ENCODE measurements around the gene ALAD. TPM values are rescaled to one million over a fixed set of nuclear protein-coding genes. Genes with fewer than 3 reads are reported as not detected.

ALAD gene
- total RNA-seq, 4 donors from 2014 or later: 23.5 to 50.0 (median 31.8) TPM

GRCh38 chr9:113399646-113400200 is 1.4 kb downstream of the ALAD start:
- no peaks in the 10 kb centered on the region for H3K36me3 ChIP-seq
- H3K9me3 ChIP-seq: no peaks in the 10 kb centered on the region
- peaks cover 13 to 35% of the 10 kb centered on the region in 2 donors for H3K4me1 ChIP-seq
- H3K27ac ChIP-seq: no peak overlapping the region
- H3K4me3 ChIP-seq (replicated peaks in 1 of 3): no peak overlapping the region
- TF ChIP-seq POLR2A (IDR thresholded peaks at IDR 0.05): no peak
- TF ChIP-seq, protein P1, sequence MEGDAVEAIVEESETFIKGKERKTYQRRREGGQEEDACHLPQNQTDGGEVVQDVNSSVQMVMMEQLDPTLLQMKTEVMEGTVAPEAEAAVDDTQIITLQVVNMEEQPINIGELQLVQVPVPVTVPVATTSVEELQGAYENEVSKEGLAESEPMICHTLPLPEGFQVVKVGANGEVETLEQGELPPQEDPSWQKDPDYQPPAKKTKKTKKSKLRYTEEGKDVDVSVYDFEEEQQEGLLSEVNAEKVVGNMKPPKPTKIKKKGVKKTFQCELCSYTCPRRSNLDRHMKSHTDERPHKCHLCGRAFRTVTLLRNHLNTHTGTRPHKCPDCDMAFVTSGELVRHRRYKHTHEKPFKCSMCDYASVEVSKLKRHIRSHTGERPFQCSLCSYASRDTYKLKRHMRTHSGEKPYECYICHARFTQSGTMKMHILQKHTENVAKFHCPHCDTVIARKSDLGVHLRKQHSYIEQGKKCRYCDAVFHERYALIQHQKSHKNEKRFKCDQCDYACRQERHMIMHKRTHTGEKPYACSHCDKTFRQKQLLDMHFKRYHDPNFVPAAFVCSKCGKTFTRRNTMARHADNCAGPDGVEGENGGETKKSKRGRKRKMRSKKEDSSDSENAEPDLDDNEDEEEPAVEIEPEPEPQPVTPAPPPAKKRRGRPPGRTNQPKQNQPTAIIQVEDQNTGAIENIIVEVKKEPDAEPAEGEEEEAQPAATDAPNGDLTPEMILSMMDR (IDR thresholded peaks at IDR 0.05): no peak
- intact Hi-C loops (cut with DNase I): no loop called here
- no peaks in the 10 kb centered on the region for H3K27me3 ChIP-seq
- no peak for DNase-seq
- 69 to 92% methylated on average over 3 of the region's 3 CpGs for WGBS, 2 donors

GRCh38 chr9:113398796-113399195 is 2.3 kb downstream of the ALAD start:
- Histone ChIP-seq H3K4me3 (replicated peaks in 1 of 3) (no peak overlapping the region), H3K27me3 (no peaks in the 10 kb centered on the region), H3K4me1 (peaks cover 13 to 35% of the 10 kb centered on the region in 2 donors), H3K27ac (peak overlapping the region in 1 of 3 donors; percentile 38), H3K36me3 (no peaks in the 10 kb centered on the region), H3K9me3 (no peaks in the 10 kb centered on the region)
- intact Hi-C loops (cut with DNase I): no loop called here
- 92 to 95% methylated on average over 5 of the region's 5 CpGs for WGBS, 2 donors
- no peak for DNase-seq
- no peak for TF ChIP-seq POLR2A (IDR thresholded peaks at IDR 0.05)

DNA sequence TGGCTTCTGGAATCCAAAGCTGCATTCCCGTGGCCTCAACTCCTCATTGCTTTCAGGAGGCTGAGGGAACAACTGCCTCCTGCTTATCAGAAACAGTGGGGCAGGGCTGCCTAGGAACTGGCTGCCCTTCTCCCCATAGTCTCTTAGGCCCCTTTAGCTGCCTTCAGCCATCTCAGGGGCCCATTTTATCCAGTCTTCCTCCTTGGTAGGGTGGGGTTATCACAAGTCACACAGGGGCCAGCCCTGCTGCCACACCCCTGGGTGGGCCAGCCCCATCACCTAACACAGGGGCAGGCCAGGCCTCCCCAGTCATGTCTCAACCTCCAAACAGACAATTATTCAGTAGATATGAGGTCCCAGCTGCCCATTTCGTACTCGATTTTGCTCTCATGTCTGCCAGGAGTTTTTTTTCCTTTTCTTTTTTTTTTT is 3.9 kb downstream of the ALAD start:
- no peak for DNase-seq
- Histone ChIP-seq H3K9me3 (no peaks in the 10 kb centered on the region), H3K27me3 (no peaks in the 10 kb centered on the region), H3K27ac (peak overlapping the region in 1 of 3 donors; percentile 38), H3K4me1 (peaks cover 13 to 35% of the 10 kb centered on the region in 2 donors), H3K36me3 (no peaks in the 10 kb centered on the region), H3K4me3 (replicated peaks in 1 of 3) (no peak overlapping the region)
- TF ChIP-seq POLR2A (IDR thresholded peaks at IDR 0.05): no peak
- TF ChIP-seq, protein P1 (IDR thresholded peaks at IDR 0.05): no peak
- intact Hi-C loops (cut with DNase I): no loop called here
- WGBS, 2 donors: 87% methylated on average over 3 of the region's 3 CpGs

- peak in 1 of 2 donors; percentile 17 for DNase-seq
- H3K4me3 ChIP-seq (replicated peaks in 1 of 3): no peak overlapping the region
- H3K4me1 ChIP-seq: peaks cover 9 to 24% of the 10 kb centered on the region in 2 donors
- TF ChIP-seq, protein P1 (IDR thresholded peaks at IDR 0.05): no peak
- no peak for TF ChIP-seq POLR2A (IDR thresholded peaks at IDR 0.05)
- WGBS, 2 donors: 96% methylated on average over 9 of the region's 9 CpGs
- H3K27ac ChIP-seq: no peak overlapping the region
- peaks cover 14 to 17% of the 10 kb centered on the region in 2 donors for H3K36me3 ChIP-seq
- no peaks in the 10 kb centered on the region for H3K9me3 ChIP-seq
- no peaks in the 10 kb centered on the region for H3K27me3 ChIP-seq
- intact Hi-C loops (cut with DNase I): no loop called here
Measured at GRCh38 chr9:113395000-113395861, 5.9 kb downstream of the ALAD start.

DNA sequence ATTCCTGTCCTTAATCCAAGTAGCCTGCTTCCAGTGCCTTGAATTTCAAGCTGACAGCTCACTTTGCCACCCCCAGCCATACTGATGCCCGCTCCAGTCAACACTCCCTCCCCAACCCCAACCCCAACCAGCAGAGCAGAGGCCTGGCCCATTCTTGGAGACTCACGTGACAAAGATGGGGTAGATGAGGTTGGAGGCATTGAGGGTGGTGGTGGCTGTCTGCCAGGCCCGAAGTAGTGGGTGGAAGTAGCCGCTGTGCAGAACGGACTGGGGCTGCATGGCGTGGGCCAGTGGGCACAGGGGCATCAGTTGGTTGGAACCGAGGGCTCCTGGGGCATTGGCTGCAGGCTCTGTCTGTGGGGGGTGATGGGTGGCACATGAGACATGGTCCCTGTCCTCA is 7.8 kb downstream of the ALAD start:
- Histone ChIP-seq H3K36me3 (peaks cover 28 to 35% of the 10 kb centered on the region in 2 donors), H3K9me3 (no peaks in the 10 kb centered on the region), H3K27ac (no peak overlapping the region), H3K4me1 (peaks cover 0 to 6% of the 10 kb centered on the region in 2 donors), H3K27me3 (no peaks in the 10 kb centered on the region), H3K4me3 (replicated peaks in 1 of 3) (no peak overlapping the region)
- whole genome bisulfite sequencing, 2 donors: 91 to 96% methylated on average over 7 of the region's 7 CpGs
- no peak for DNase-seq
- intact Hi-C loops (cut with DNase I): no loop called here
- no peak for TF ChIP-seq POLR2A (IDR thresholded peaks at IDR 0.05)

DNA sequence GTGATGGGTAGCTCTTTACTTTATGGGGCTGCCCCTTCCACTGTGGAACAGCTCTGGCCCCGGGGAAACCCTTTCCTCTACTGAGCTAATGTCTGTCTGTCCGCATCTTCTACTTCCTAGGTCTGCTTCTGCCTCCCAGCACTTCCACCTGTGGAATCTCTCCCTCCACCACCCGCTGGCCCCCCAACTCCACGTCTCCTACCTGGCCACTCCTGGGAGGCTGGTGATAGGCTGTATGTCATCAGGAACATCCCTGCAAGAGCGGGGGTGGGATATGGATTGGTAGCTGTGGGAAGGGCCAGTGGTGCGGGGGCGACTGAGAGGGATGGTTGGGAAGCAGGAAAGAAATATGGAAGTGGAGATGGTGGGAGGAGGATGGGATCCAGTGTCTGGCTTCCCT is 9.2 kb downstream of the ALAD start:
- intact Hi-C loops (cut with DNase I): no loop called here
- H3K36me3 ChIP-seq: peaks cover 35 to 41% of the 10 kb centered on the region in 2 donors
- H3K27ac ChIP-seq: no peak overlapping the region
- no peaks in the 10 kb centered on the region for H3K9me3 ChIP-seq
- no peaks in the 10 kb centered on the region for H3K4me1 ChIP-seq
- H3K4me3 ChIP-seq (replicated peaks in 1 of 3): no peak overlapping the region
- DNase-seq: no peak
- WGBS, 2 donors: 92 to 93% methylated on average over 7 of the region's 7 CpGs
- H3K27me3 ChIP-seq: no peaks in the 10 kb centered on the region
- TF ChIP-seq POLR2A (IDR thresholded peaks at IDR 0.05): no peak
- TF ChIP-seq, protein P1 (IDR thresholded peaks at IDR 0.05): no peak
